ENCODE data around the gene CAV3. TPM values are rescaled to one million over a fixed set of nuclear protein-coding genes. Genes with fewer than 3 reads are reported as not detected.

Gene CAV3
- total and polyA plus RNA-seq, 12 donors: not detected

DNA sequence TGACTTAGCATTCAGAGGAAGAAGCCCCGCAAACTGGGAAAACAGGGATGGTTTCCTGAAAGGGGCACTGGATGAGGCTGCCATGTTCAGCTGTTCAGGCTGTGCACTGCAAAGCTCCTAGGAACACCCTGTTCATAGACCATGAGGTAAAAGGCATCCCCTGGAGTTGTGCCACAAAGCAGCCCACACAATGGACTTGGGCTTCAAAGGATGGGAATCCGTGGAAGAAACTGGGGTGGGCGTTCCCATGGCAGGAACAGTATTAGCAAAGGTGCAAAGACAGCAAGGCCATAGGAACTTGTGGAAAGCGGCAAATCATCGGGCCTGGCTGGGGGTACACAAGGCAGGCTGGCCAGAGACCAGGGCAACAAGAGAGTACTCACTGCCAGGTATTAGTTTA lies 26.9 kb downstream of the CAV3 start:
- Histone ChIP-seq H3K9me3 (replicated peaks in 1 of 3) (no peaks in the 10 kb centered on the region), H3K27ac (no peak overlapping the region), H3K4me3 (no peak overlapping the region), H3K27me3 (no peaks in the 10 kb centered on the region), H3K36me3 (replicated peaks in 1 of 2) (no peaks in the 10 kb centered on the region), H3K4me1 (replicated peaks in 1 of 2) (no peaks in the 10 kb centered on the region)
- intact Hi-C loops (cut with DNase I): no loop called here
- peak in 1 of 7 donors; percentile 28 for DNase-seq
- WGBS, 4 donors: 76 to 92% (median 87%) methylated on average over 5 of the region's 5 CpGs
- TF ChIP-seq, protein P1, sequence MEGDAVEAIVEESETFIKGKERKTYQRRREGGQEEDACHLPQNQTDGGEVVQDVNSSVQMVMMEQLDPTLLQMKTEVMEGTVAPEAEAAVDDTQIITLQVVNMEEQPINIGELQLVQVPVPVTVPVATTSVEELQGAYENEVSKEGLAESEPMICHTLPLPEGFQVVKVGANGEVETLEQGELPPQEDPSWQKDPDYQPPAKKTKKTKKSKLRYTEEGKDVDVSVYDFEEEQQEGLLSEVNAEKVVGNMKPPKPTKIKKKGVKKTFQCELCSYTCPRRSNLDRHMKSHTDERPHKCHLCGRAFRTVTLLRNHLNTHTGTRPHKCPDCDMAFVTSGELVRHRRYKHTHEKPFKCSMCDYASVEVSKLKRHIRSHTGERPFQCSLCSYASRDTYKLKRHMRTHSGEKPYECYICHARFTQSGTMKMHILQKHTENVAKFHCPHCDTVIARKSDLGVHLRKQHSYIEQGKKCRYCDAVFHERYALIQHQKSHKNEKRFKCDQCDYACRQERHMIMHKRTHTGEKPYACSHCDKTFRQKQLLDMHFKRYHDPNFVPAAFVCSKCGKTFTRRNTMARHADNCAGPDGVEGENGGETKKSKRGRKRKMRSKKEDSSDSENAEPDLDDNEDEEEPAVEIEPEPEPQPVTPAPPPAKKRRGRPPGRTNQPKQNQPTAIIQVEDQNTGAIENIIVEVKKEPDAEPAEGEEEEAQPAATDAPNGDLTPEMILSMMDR (IDR thresholded peaks at IDR 0.05): no peak
- TF ChIP-seq POLR2A (IDR thresholded peaks at IDR 0.05): no peak

DNA sequence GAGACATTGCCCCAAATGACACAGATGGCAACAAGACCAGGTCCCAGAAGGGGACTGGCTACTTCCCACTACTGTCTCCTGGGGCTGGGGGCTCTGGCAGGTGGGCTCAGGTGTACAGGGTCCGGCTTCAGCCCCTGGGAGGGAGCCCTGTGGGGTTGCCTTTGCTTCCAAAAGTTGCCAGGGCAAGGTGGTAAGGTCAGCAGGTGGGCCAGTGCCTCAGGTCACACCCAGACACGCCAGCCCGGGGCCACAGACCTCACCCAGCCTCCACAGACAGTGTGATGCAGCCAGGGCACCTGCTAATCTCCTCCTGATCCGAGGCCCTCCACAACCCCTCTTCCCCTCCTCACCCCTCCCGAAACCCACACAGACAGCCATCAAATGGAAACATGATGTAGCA lies 28.3 kb downstream of the CAV3 start:
- Histone ChIP-seq H3K27ac (no peak overlapping the region), H3K4me1 (replicated peaks in 1 of 2) (no peaks in the 10 kb centered on the region), H3K36me3 (replicated peaks in 1 of 2) (no peaks in the 10 kb centered on the region), H3K27me3 (no peaks in the 10 kb centered on the region), H3K9me3 (replicated peaks in 1 of 3) (no peaks in the 10 kb centered on the region), H3K4me3 (no peak overlapping the region)
- DNase-seq: peak in 1 of 7 donors; percentile 21
- WGBS, 4 donors: 73 to 85% (median 80%) methylated on average over 4 to 5 of the region's 5 CpGs
- intact Hi-C loops (cut with DNase I): no loop called here
- TF ChIP-seq, protein P1 (IDR thresholded peaks at IDR 0.05): no peak
- TF ChIP-seq POLR2A (IDR thresholded peaks at IDR 0.05): no peak

DNA sequence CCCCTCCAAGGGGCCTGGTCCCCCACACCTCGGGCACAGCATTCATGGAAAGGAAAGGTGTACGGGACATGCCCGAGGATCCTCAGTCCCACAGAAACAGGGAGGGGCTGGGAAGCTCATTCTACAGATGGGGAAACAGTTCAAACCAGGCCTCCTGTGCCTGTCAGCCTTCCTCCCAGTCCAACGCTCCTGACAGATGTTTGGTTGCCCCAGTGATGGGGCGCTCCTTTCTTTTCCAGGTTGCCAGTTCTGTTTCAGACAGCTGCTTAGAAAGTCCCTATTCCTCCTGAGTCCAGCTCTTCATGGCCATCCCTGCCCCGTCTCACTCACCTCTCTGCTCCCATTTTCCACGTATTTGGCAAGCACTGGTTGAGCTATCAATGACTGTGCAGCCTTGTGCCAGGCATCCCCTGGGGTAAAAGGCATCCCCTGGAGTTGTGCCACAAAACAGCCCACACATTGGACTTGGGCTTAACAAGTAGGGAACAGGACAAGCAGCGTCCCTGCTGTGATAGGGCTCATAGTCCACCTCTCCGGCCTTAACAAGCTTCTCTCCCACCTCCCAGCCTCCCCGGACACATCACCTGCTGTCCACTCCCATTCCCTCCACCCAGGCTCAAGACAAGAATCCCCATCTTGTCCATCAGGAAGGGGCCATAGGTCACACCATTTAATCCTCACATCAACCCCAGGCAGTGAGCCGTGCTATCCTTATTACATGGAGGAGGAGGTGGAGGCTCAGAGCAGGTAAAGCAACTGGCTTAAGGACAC lies 29.2 kb downstream of the CAV3 start:
- DNase-seq: peak in 1 of 7 donors; percentile 27
- Histone ChIP-seq H3K4me1 (replicated peaks in 1 of 2) (no peaks in the 10 kb centered on the region), H3K27me3 (peaks cover 5% of the 10 kb centered on the region), H3K4me3 (no peak overlapping the region), H3K9me3 (replicated peaks in 1 of 3) (no peaks in the 10 kb centered on the region), H3K27ac (no peak overlapping the region), H3K36me3 (replicated peaks in 1 of 2) (no peaks in the 10 kb centered on the region)
- 81 to 93% (median 87%) methylated on average over 9 to 11 of the region's 11 CpGs for WGBS, 4 donors
- TF ChIP-seq, protein P1 (IDR thresholded peaks at IDR 0.05): no peak
- TF ChIP-seq POLR2A (IDR thresholded peaks at IDR 0.05): no peak
- intact Hi-C loops (cut with DNase I): no loop called here

DNA sequence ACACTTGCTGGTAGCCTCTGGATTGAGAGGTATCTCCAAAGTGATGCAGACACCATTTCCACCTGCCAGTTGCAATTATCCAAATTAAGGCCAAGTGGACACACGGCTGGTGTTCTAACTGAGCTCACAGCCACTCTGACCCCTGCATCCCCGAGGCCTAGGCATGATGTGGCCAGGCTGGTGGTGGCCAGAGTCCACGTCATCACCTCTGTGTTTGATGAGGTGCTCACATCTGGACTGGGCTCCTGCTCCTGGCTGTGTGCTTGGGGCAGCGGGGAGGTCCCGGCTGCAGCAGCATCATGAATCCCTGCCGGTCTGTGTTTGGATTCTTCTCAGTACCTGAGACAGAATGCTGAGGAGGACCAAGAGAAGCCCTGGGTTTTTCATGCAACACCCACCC lies 30.9 kb downstream of the CAV3 start:
- no peak overlapping the region for H3K27ac ChIP-seq
- peaks cover 20% of the 10 kb centered on the region for H3K27me3 ChIP-seq
- peaks cover 3 to 6% of the 10 kb centered on the region in 2 donors for H3K4me1 ChIP-seq (replicated peaks in 1 of 2)
- DNase-seq: peak in 1 of 7 donors; percentile 27
- no peak for TF ChIP-seq POLR2A (IDR thresholded peaks at IDR 0.05)
- TF ChIP-seq, protein P1 (IDR thresholded peaks at IDR 0.05): no peak
- no peak overlapping the region for H3K4me3 ChIP-seq
- H3K36me3 ChIP-seq (replicated peaks in 1 of 2): no peaks in the 10 kb centered on the region
- intact Hi-C loops (cut with DNase I): no loop called here
- WGBS, 4 donors: 90 to 94% (median 92%) methylated on average over 3 to 6 of the region's 6 CpGs
- H3K9me3 ChIP-seq (replicated peaks in 1 of 3): no peaks in the 10 kb centered on the region
